IMR-90 (cell line): Measurements from ENCODE around the gene GSDMA. TPM values are rescaled to one million over a fixed set of nuclear protein-coding genes. Genes with fewer than 3 reads are reported as not detected.
"Not testable (repeated sequence)": the region's sequence is repeated elsewhere in the genome, so short reads cannot be mapped to it uniquely, and the experiment has no call there.

Source experiments
- ATAC-seq: fragments of 200-7000 bp; cut with Tn5 transposase; 2 replicates; pipeline ENCODE4 v1.9.1; 2020; ENCODE audit warnings: low read depth, mild to moderate bottlenecking, moderate library complexity
- BruUV-seq: library from RNA; stranded (reverse); fragments of 400-500 nt; replicated peaks from 2 replicates; lab custom pipeline; 2021; lab: Mats Ljungman, UMichigan
- CTCF ChIA-PET: fragments of 300-600 bp; formaldehyde crosslinking; extraction: SDS; loops from one replicate; lab custom pipeline; 2021; ENCODE audit warnings: antibody characterized with exemption; lab: Yijun Ruan, JAX
- POLR2A ChIA-PET: fragments of 300-600 bp; sonication (Branson Sonifier 250); formaldehyde crosslinking; loops from one replicate; lab custom pipeline; 2022; ENCODE audit warnings: antibody characterized with exemption; ENCODE audit not compliant: unreplicated experiment; lab: Charles Lee
- DNase-seq: peaks from one replicate; pipeline ENCODE4 v3.0.0; 2013
- H2AFZ ChIP-seq: replicated peaks from 2 replicates; pipeline ENCODE3; 2013; ENCODE audit warnings: low read length, mild to moderate bottlenecking; ENCODE audit not compliant: poor library complexity
- H2AK5ac ChIP-seq: 2 replicates; pipeline ENCODE4 v1.6.1; 2013; ENCODE audit warnings: low read depth, low read length, inconsistent platforms
- H2AK9ac ChIP-seq: replicated peaks from 2 replicates; pipeline ENCODE3; 2013; ENCODE audit warnings: mild to moderate bottlenecking, low read depth, low read length, moderate library complexity; ENCODE audit not compliant: poor library complexity
- H2BK120ac ChIP-seq: 2 replicates; pipeline ENCODE4 v1.6.1; 2013; ENCODE audit warnings: low read depth, low read length, inconsistent platforms
- H2BK15ac ChIP-seq: 3 replicates; pipeline ENCODE4 v1.6.1; 2013; ENCODE audit warnings: low read depth, low read length, inconsistent platforms
- H2BK20ac ChIP-seq: 2 replicates; pipeline ENCODE4 v1.6.1; 2013; ENCODE audit warnings: low read depth, mild to moderate bottlenecking, inconsistent platforms, low read length, moderate library complexity
- H2BK5ac ChIP-seq: 2 replicates; pipeline ENCODE4 v1.6.1; 2013; ENCODE audit warnings: mild to moderate bottlenecking, low read depth, low read length, inconsistent platforms; ENCODE audit not compliant: poor library complexity, severe bottlenecking
- H3K14ac ChIP-seq: replicated peaks from 2 replicates; pipeline ENCODE4 v1.6.1; 2013; ENCODE audit warnings: low read depth, low read length, inconsistent platforms
- H3K18ac ChIP-seq: 2 replicates; pipeline ENCODE4 v1.6.1; 2013; ENCODE audit warnings: low read depth, low read length, control low read depth
- H3K23ac ChIP-seq: 2 replicates; pipeline ENCODE4 v1.6.1; 2013; ENCODE audit warnings: low read depth, low read length, inconsistent platforms
- H3K27ac ChIP-seq: 2 replicates; pipeline ENCODE4 v1.5.1; 2013; ENCODE audit warnings: mild to moderate bottlenecking, control low read depth, low read length; ENCODE audit not compliant: insufficient read depth
- H3K27me3 ChIP-seq: 2 replicates; pipeline ENCODE4 v1.6.1; 2013; ENCODE audit warnings: low read length; ENCODE audit not compliant: control insufficient read depth, insufficient read depth
- H3K36me3 ChIP-seq: 2 replicates; pipeline ENCODE4 v1.6.1; 2013; ENCODE audit warnings: low read length, mixed read lengths; ENCODE audit not compliant: control insufficient read depth, insufficient read depth
- H3K4ac ChIP-seq: 2 replicates; pipeline ENCODE4 v1.6.1; 2013; ENCODE audit warnings: low read depth, low read length, inconsistent platforms
- H3K4me1 ChIP-seq: 2 replicates; pipeline ENCODE4 v1.6.1; 2013; ENCODE audit warnings: low read length, mixed read lengths; ENCODE audit not compliant: control insufficient read depth, insufficient read depth
- H3K4me2 ChIP-seq: 2 replicates; pipeline ENCODE4 v1.6.1; 2013; ENCODE audit warnings: low read depth, mild to moderate bottlenecking, control low read depth, low read length, moderate library complexity
- H3K4me3 ChIP-seq: 2 replicates; pipeline ENCODE4 v1.5.1; 2013; ENCODE audit warnings: low read depth, mild to moderate bottlenecking, control low read depth, low read length, moderate library complexity; ENCODE audit not compliant: insufficient read depth
- H3K56ac ChIP-seq: 2 replicates; pipeline ENCODE4 v1.6.1; 2013; ENCODE audit warnings: low read length, inconsistent platforms; ENCODE audit not compliant: insufficient read depth; ENCODE audit errors: extremely low read depth
- H3K79me1 ChIP-seq, 2 experiments: 2 replicates each; pipeline ENCODE4 v1.6.1; 2013; ENCODE audit warnings: low read length in 2 of 2, inconsistent platforms in 1 of 2, low read depth in 1 of 2
- H3K9ac ChIP-seq: 2 replicates; pipeline ENCODE4 v1.6.1; 2013; ENCODE audit warnings: low read depth, low read length, control low read depth
- H3K9me1 ChIP-seq: 2 replicates; pipeline ENCODE4 v1.6.1; 2013; ENCODE audit warnings: low read length, inconsistent platforms; ENCODE audit not compliant: insufficient read depth
- H3K9me3 ChIP-seq: 2 replicates; pipeline ENCODE4 v1.6.1; 2013; ENCODE audit warnings: low read length; ENCODE audit not compliant: control insufficient read depth, insufficient read depth
- H4K20me1 ChIP-seq: 2 replicates; pipeline ENCODE4 v1.6.1; 2013; ENCODE audit warnings: low read length, inconsistent platforms; ENCODE audit not compliant: insufficient read depth
- H4K5ac ChIP-seq: 2 replicates; pipeline ENCODE4 v1.6.1; 2013; ENCODE audit warnings: mild to moderate bottlenecking, low read depth, low read length, control low read depth
- H4K8ac ChIP-seq, 2 experiments: 2 replicates each; pipeline ENCODE4 v1.6.1; 2013; ENCODE audit warnings: low read depth in 2 of 2, low read length in 2 of 2, control low read depth in 1 of 2, inconsistent platforms in 1 of 2
- H4K91ac ChIP-seq: 2 replicates; pipeline ENCODE4 v1.6.1; 2013; ENCODE audit warnings: low read depth, low read length, inconsistent platforms; ENCODE audit not compliant: insufficient read depth
- WGBS, 2 experiments: methylation state at CpG; one replicate each; pipeline versions ENCODE4 v1.1.5 to v1.1.7; 2013; ENCODE audit warnings: missing lambda C conversion rate in 2 of 2; ENCODE audit not compliant: insufficient read length in 1 of 2; ENCODE audit errors: extremely low coverage in 2 of 2; 5-methylcytosine and 5-hydroxymethylcytosine counted together
- dilution Hi-C: fragments of 300-500 bp; cut with HindIII; formaldehyde crosslinking; loops from one replicate; pipeline ENCODE4 v1.14.3; 2018; ENCODE audit warnings: low sequenced_read_pairs; ENCODE audit not compliant: unreplicated experiment
- in situ Hi-C: fragments of 300-500 bp; cut with MboI; formaldehyde crosslinking; loops from 3 replicates; pipeline ENCODE4 v1.14.3; 2019; ENCODE audit warnings: low sequenced_read_pairs, inconsistent platforms, mixed read lengths
- intact Hi-C: fragments of 100-400 bp; cut with micrococcal nuclease; formaldehyde crosslinking; loops from 2 replicates; pipeline ENCODE4 v1.10.0; 2022
- polyA plus RNA-seq, 3 experiments: library from polyadenylated mRNA; depleted of rRNA; stranded (reverse); fragments of >200 nt; gene quantifications; 2 replicates each; pipeline ENCODE4 v1.2.3, GENCODE V29; 2012; ENCODE audit warnings: low replicate concordance in 1 of 3
- total RNA-seq: library from RNA; depleted of rRNA; stranded (reverse); fragments of >200 nt; gene quantifications from 2 replicates; pipeline ENCODE4 v1.2.3, GENCODE V29; 2012

Gene GSDMA
- total and polyA plus RNA-seq, 2 of the 4 experiments (the other 2 are of a cell fraction) = not detected

- dilution Hi-C loops, H3K27me3 ChIP-seq, H3K79me1 ChIP-seq, H3K9me3 ChIP-seq, H4K20me1 ChIP-seq, H3K4ac ChIP-seq, H3K23ac ChIP-seq, H2BK15ac ChIP-seq, H2BK120ac ChIP-seq, CTCF ChIA-PET, H3K9ac ChIP-seq, H3K36me3 ChIP-seq, H3K4me2 ChIP-seq, H3K4me3 ChIP-seq, H2AK5ac ChIP-seq, in situ Hi-C loops, BruUV-seq, H4K8ac ChIP-seq, H2BK20ac ChIP-seq, H4K5ac ChIP-seq, H2BK5ac ChIP-seq, H3K14ac ChIP-seq, H4K91ac ChIP-seq, H3K27ac ChIP-seq, H2AFZ ChIP-seq, H3K56ac ChIP-seq, H2AK9ac ChIP-seq, H3K18ac ChIP-seq, ATAC-seq, POLR2A ChIA-PET, DNase-seq, H3K9me1 ChIP-seq, H3K4me1 ChIP-seq: not testable (repeated sequence)
- 99% methylated on average over 11 of the region's 38 CpGs; no CpG with 5 or more reads in 1 of the 2 experiments for WGBS, 2 experiments
- intact Hi-C loops = loop anchor here (5.0 kb wide), 1 partner anchor 156 kb away; no protein-coding TSS in a partner anchor
These were observed 48.2 kb downstream of the GSDMA start for GRCh38 chr17:40010946-40011500.

DNA sequence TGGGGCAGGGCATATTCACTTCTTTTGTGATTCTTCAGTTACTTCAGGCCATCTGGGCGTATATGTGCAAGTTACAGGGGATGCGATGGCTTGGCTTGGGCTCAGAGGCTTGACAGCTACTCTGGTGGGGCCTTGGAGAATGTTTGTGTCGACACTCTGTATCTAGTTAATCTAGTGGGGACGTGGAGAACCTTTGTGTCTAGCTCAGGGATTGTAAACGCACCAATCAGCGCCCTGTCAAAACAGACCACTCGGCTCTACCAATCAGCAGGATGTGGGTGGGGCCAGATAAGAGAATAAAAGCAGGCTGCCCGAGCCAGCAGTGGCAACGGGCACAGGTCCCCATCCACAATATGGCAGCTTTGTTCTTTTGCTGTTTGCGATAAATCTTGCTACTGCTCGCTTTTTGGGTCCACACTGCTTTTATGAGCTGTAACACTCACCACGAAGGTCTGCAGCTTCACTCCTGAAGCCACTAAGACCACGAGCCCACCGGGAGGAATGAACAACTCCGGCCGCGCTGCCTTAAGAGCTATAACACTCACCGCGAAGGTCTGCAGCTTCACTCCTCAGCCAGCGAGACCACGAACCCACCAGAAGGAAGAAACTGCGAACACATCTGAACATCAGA lies 49.3 kb downstream of the GSDMA start:
- H3K79me1 ChIP-seq, H2AK5ac ChIP-seq, H3K23ac ChIP-seq, H3K36me3 ChIP-seq, H3K14ac ChIP-seq, H2BK15ac ChIP-seq, H3K56ac ChIP-seq, H2BK5ac ChIP-seq, H2AK9ac ChIP-seq, H3K27ac ChIP-seq, H3K4ac ChIP-seq, H3K4me1 ChIP-seq, in situ Hi-C loops, H4K91ac ChIP-seq, H3K4me2 ChIP-seq, H4K8ac ChIP-seq, H2BK120ac ChIP-seq, H3K9ac ChIP-seq, H3K27me3 ChIP-seq, H3K9me3 ChIP-seq, H3K18ac ChIP-seq, H2BK20ac ChIP-seq, H3K4me3 ChIP-seq, H4K20me1 ChIP-seq, H3K9me1 ChIP-seq, DNase-seq, H2AFZ ChIP-seq, BruUV-seq, H4K5ac ChIP-seq, ATAC-seq, dilution Hi-C loops: not testable (repeated sequence)
- ChIA-PET CTCF (interaction anchor here (1.0 kb wide), 1 partner anchor 101 kb away, joined by 5 read pairs; no protein-coding TSS in a partner anchor), POLR2A (interaction anchor here (0.6 kb wide), 1 partner anchor 116 kb away, joined by 16 read pairs; no protein-coding TSS in a partner anchor)
- intact Hi-C loops = loop anchor here (5.0 kb wide), 1 partner anchor 155 kb away; no protein-coding TSS in a partner anchor
- WGBS, 2 experiments = 90% methylated on average over 10 of the region's 22 CpGs; no CpG with 5 or more reads in 1 of the 2 experiments
